ENCODE results near the gene CMAS. TPM values are rescaled to one million over a fixed set of nuclear protein-coding genes. Genes with fewer than 3 reads are reported as not detected.

Gene CMAS
- total and polyA plus RNA-seq, 2 of the 8 experiments (the other 6 are each of a cell fraction or from before 2014, with no cell fraction given) = 13.2 to 59.8 TPM

GRCh38 chr12:22105542-22105941 is 59.5 kb downstream of the CMAS start:
- no peak overlapping the region for H3K14ac ChIP-seq (ENCODE audit: insufficient read length)
- DNase-seq (ENCODE audit: low read depth in 1 of 2, low spot score in 2 of 2) = no peak
- no peaks in the 10 kb centered on the region for H4K20me1 ChIP-seq (replicated peaks in 1 of 2; ENCODE audit: control insufficient read depth in 1 of 2, insufficient read depth in 2 of 2, low read length in 2 of 2)
- no peak for FAIRE-seq
- no peak overlapping the region for H3K18ac ChIP-seq (ENCODE audit: extremely low read depth, low read length)
- no peak overlapping the region for H3K23ac ChIP-seq (ENCODE audit: insufficient read length)
- H3K23me2 ChIP-seq (ENCODE audit: low read depth, low read length) = no peaks in the 10 kb centered on the region
- no peaks in the 10 kb centered on the region for H3K27me3 ChIP-seq (replicated peaks in 1 of 4; ENCODE audit: control insufficient read depth in 3 of 4, extremely low read depth in 1 of 4, insufficient read depth in 3 of 4, low read length in 3 of 4)
- no peaks in the 10 kb centered on the region for H3K4me1 ChIP-seq (replicated peaks in 1 of 4; ENCODE audit: control insufficient read depth in 3 of 4, insufficient read depth in 4 of 4, low read length in 3 of 4)
- no peaks in the 10 kb centered on the region for H3K79me2 ChIP-seq (ENCODE audit: control insufficient read depth in 1 of 2, insufficient read depth in 2 of 2, low read length in 2 of 2)
- no peak overlapping the region for H3K4ac ChIP-seq (replicated peaks; ENCODE audit: insufficient read length, low read depth, low read length)
- no peak overlapping the region for H2BK12ac ChIP-seq (ENCODE audit: low read depth, low read length)
- no peaks in the 10 kb centered on the region for H3K36me3 ChIP-seq (ENCODE audit: control insufficient read depth in 2 of 4, insufficient read depth in 4 of 4, low read length in 3 of 4)
- no peak overlapping the region for H3K56ac ChIP-seq (replicated peaks; ENCODE audit: insufficient read length, low read depth, low read length)
- ChIA-PET CTCF (ENCODE audit: partially characterized antibody) (no interaction called here), POLR2A (ENCODE audit: partially characterized antibody) (no interaction called here)
- no peak overlapping the region for H2AFZ ChIP-seq (ENCODE audit: low read length)
- H3K27ac ChIP-seq (ENCODE audit: low read depth, low read length) = no peak overlapping the region
- H3K79me1 ChIP-seq (ENCODE audit: low read depth, low read length) = no peaks in the 10 kb centered on the region
- no peaks in the 10 kb centered on the region for H3K9me3 ChIP-seq (ENCODE audit: insufficient read depth in 2 of 2, low read depth in 1 of 2, low read length in 1 of 2)
- H2BK15ac ChIP-seq (ENCODE audit: low read length) = no peak overlapping the region
- H2BK5ac ChIP-seq (ENCODE audit: low read depth, low read length) = no peak overlapping the region
- no peak overlapping the region for H2BK20ac ChIP-seq (ENCODE audit: low read length)
- H2AK5ac ChIP-seq (ENCODE audit: low read depth, low read length) = no peak overlapping the region
- no peak overlapping the region for H4K8ac ChIP-seq (ENCODE audit: extremely low read depth, insufficient read depth, low read length)
- H4K5ac ChIP-seq (ENCODE audit: insufficient read length, low read depth, low read length) = no peak overlapping the region
- no peak overlapping the region for H3K4me3 ChIP-seq (ENCODE audit: extremely low read depth in 1 of 4, insufficient read depth in 2 of 4, low read depth in 3 of 4, low read length in 4 of 4)
- H2BK120ac ChIP-seq (replicated peaks; ENCODE audit: low read depth, low read length) = no peak overlapping the region
- H3K4me2 ChIP-seq (ENCODE audit: insufficient read depth in 1 of 2, low read depth in 2 of 2, low read length in 2 of 2) = no peak overlapping the region
- no peak overlapping the region for H3K9ac ChIP-seq (replicated peaks in 1 of 4; ENCODE audit: extremely low read depth in 1 of 4, low read depth in 3 of 4, low read length in 3 of 4)
- no peak overlapping the region for H4K91ac ChIP-seq (replicated peaks; ENCODE audit: insufficient read length, low read length)
- TF ChIP-seq CEBPB (IDR thresholded peaks at IDR 0.05; ENCODE audit: low read depth, low read length) (no peak), MAFK (IDR thresholded peaks at IDR 0.05; ENCODE audit: low read depth, low read length) (no peak)
